Measurements from ENCODE around the gene CETP.

Gene CETP

DNA sequence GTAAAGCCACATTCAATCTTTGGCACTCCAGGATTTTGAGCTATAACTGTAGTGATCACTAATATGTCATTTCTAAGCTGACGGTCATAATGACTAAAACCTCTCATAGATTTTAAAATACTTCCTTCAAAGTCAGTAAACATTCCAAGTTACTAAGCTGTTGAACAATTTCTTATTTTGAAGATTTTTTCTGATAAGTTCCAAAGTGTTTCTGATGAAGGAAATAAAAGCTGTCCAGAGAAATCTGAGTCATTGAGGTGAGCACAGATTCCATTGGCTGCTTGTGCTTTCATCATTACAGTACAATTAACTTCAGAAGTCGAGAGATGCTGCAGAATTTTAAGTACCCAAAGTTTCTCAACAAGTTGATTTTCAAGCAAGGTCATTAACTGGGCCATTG, 51.5 kb downstream of the CETP start:
- TF ChIP-seq, protein P1, sequence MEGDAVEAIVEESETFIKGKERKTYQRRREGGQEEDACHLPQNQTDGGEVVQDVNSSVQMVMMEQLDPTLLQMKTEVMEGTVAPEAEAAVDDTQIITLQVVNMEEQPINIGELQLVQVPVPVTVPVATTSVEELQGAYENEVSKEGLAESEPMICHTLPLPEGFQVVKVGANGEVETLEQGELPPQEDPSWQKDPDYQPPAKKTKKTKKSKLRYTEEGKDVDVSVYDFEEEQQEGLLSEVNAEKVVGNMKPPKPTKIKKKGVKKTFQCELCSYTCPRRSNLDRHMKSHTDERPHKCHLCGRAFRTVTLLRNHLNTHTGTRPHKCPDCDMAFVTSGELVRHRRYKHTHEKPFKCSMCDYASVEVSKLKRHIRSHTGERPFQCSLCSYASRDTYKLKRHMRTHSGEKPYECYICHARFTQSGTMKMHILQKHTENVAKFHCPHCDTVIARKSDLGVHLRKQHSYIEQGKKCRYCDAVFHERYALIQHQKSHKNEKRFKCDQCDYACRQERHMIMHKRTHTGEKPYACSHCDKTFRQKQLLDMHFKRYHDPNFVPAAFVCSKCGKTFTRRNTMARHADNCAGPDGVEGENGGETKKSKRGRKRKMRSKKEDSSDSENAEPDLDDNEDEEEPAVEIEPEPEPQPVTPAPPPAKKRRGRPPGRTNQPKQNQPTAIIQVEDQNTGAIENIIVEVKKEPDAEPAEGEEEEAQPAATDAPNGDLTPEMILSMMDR (IDR thresholded peaks at IDR 0.05; ENCODE audit: low read depth, low read length), result no peak
- H3K4me3 ChIP-seq (replicated peaks in 1 of 2; ENCODE audit: low read depth in 2 of 2, low read length in 2 of 2), result no peak overlapping the region
- DNase-seq (ENCODE audit: low read depth in 2 of 2), result peak in 1 of 2 donors; percentile 68

DNA sequence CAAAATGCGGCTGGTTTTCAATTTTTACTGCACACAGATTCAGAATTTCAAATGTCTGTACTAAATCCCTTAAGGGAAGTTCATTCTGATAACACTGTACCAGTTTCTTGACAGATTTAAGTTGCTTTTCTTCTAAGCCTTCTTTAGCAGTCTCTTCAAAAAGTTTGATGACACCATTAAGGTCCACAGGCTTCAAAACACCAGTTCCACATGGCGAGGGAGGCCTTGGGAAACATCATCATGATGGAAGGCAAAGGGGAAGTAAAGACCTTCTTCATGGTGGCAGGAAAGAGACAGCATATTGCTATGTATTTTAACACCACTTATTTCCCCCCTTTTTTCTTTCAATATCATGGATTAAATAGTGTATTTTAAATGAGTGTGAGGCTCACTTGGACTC, 52.2 kb downstream of the CETP start:
- TF ChIP-seq, protein P1 (IDR thresholded peaks at IDR 0.05; ENCODE audit: low read depth, low read length), result no peak
- no peak overlapping the region for H3K4me3 ChIP-seq (replicated peaks in 1 of 2; ENCODE audit: low read depth in 2 of 2, low read length in 2 of 2)
- DNase-seq (ENCODE audit: low read depth in 2 of 2), result no peak

DNA sequence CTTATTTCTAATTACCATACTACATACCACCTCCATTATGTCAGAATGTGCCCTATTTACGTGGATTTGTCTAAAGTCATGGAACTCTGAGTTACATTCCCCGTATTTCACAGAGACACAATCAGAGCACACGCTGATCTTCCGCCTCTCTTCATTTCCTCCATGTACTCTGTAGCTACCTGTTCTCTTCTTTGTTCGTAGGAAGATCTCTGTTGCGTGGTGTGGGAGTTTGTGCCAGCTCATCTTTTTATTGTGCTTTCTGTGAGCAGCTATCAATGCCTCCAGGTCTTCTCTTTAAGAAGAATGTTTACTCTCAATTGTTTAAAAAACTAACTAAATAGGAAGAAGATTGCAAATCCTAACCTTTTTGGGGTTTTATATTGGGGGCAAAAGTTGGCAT, 54.6 kb downstream of the CETP start:
- TF ChIP-seq, protein P1 (IDR thresholded peaks at IDR 0.05; ENCODE audit: low read depth, low read length), result no peak
- H3K4me3 ChIP-seq (replicated peaks in 1 of 2; ENCODE audit: low read depth in 2 of 2, low read length in 2 of 2), result no peak overlapping the region
- DNase-seq (ENCODE audit: low read depth in 2 of 2), result no peak

DNA sequence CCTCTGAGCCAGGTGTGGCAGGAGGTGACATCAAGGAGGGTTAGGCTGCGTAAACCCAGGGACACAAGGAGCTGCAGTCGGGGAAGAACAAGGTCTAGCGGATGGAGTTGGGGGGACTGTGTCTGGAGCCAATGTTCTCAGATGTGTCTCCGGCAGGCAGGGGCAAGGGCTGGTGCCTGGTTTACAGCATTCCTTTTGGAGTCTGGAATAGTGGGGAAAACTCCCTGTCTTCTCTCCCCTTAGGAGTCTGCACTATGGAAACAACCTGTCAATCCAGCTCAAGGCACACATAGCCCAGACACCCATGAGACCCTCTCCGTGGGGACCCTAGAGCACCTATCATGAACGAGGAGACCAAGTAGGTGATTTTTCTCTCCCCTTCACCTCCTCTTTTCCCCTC, 55.1 kb downstream of the CETP start:
- TF ChIP-seq, protein P1 (IDR thresholded peaks at IDR 0.05; ENCODE audit: low read depth, low read length), result no peak
- no peak for DNase-seq (ENCODE audit: low read depth in 2 of 2)
- no peak overlapping the region for H3K4me3 ChIP-seq (replicated peaks in 1 of 2; ENCODE audit: low read depth in 2 of 2, low read length in 2 of 2)

DNA sequence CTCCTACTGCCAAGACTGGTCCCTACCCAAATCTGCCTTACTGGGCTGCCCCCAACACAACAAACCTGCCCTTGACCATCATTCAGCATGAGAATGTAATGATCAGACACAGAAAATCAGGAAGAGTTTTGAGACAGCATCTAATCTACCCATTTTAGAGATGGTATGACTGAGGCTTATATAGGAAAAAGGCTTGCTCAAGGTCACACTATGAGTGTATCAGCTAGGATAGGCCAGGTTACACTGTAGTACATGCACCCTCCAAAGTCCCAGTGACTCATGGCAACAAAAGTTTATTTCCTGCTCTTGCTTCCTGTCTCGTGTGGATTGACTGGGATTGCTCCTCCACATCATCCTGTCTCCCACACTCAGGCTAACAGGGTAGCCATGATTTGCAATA, 55.5 kb downstream of the CETP start:
- no peak overlapping the region for H3K4me3 ChIP-seq (replicated peaks in 1 of 2; ENCODE audit: low read depth in 2 of 2, low read length in 2 of 2)
- TF ChIP-seq, protein P1 (IDR thresholded peaks at IDR 0.05; ENCODE audit: low read depth, low read length), result no peak
- peak; percentile 32 to 77 for DNase-seq (ENCODE audit: low read depth in 2 of 2)

DNA sequence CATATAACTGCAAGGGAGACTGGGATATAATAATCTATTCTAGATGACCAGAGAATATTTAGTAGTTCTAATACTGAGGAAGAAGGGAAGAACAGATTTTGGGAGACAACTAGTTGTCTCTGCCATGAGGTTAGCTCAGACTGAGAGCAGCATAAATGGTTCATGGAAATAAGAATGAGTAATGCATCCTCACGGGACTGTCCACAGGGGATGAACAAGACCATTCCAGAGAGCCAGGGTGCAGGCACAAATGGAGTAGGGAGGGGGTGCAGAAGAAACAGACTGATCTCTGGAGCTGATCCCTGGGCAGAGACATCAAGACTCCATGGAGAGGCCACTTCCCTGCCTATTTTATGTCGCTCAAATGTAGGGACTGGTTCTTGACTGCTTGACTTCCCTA, 58.0 kb downstream of the CETP start:
- TF ChIP-seq, protein P1 (IDR thresholded peaks at IDR 0.05; ENCODE audit: low read depth, low read length), result no peak
- H3K4me3 ChIP-seq (replicated peaks in 1 of 2; ENCODE audit: low read depth in 2 of 2, low read length in 2 of 2), result no peak overlapping the region
- DNase-seq (ENCODE audit: low read depth in 2 of 2), result peak in 1 of 2 donors; percentile 52

DNA sequence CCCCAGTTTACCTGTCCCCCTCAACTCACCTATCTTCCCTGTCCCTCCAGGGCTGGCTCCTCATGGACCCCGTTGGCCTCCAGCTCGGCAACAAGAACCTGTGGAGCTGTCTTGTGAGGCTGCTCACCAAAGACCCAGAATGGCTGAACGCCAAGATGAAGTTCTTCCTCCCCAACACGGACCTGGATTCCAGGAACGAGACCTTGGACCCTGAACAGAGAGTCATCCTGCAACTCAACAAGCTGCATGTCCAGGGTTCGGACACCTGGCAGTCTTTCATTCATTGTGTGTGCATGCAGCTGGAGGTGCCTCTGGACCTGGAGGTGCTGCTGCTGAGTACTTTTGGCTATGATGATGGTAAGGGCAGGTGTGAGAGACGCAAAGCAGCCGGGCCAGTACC, 58.9 kb downstream of the CETP start:
- DNase-seq (ENCODE audit: low read depth in 2 of 2), result no peak
- TF ChIP-seq, protein P1 (IDR thresholded peaks at IDR 0.05; ENCODE audit: low read depth, low read length), result no peak
- no peak overlapping the region for H3K4me3 ChIP-seq (replicated peaks in 1 of 2; ENCODE audit: low read depth in 2 of 2, low read length in 2 of 2)
